ENCODE data around the gene DLEC1. TPM values are rescaled to one million over a fixed set of nuclear protein-coding genes. Genes with fewer than 3 reads are reported as not detected.

DLEC1 gene
- polyA plus RNA-seq, 1 donor from 2014 or later: 0.25 TPM

DNA sequence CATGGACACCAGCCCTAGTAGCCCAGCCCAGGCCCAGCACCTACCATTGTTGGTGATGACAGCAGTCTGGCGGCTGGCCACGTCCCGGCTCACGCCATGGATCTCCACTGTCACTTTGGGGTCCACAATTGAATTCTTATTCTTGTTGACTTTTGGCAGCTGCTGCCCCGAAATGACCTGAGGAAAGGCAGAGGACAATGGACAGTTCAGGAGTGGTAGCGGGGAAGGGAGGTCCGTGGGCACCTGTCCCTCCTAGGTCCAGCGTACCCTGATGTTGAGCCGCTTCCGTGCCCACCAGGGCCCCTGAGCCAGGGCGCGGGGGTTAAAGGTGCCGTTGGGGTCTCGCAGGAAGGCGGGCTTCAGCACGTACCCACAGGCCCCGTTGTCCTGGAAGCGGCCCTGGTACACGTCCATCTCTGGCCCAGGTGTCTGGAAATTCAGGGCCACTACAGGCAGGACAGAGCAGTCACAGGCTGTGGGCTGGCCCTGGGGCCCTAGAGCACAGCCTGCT, 30.8 kb upstream of the DLEC1 start:
- no peaks in the 10 kb centered on the region for H3K27me3 ChIP-seq (ENCODE audit: insufficient read depth, low read depth, low read length)
- TF ChIP-seq POLR2AphosphoS5 (IDR thresholded peaks at IDR 0.05) (no peak), EZH2 (IDR thresholded peaks at IDR 0.05; ENCODE audit: borderline replicate concordance, insufficient read depth, low read length, poor library complexity, severe bottlenecking) (no peak)
- TF ChIP-seq, protein P1, sequence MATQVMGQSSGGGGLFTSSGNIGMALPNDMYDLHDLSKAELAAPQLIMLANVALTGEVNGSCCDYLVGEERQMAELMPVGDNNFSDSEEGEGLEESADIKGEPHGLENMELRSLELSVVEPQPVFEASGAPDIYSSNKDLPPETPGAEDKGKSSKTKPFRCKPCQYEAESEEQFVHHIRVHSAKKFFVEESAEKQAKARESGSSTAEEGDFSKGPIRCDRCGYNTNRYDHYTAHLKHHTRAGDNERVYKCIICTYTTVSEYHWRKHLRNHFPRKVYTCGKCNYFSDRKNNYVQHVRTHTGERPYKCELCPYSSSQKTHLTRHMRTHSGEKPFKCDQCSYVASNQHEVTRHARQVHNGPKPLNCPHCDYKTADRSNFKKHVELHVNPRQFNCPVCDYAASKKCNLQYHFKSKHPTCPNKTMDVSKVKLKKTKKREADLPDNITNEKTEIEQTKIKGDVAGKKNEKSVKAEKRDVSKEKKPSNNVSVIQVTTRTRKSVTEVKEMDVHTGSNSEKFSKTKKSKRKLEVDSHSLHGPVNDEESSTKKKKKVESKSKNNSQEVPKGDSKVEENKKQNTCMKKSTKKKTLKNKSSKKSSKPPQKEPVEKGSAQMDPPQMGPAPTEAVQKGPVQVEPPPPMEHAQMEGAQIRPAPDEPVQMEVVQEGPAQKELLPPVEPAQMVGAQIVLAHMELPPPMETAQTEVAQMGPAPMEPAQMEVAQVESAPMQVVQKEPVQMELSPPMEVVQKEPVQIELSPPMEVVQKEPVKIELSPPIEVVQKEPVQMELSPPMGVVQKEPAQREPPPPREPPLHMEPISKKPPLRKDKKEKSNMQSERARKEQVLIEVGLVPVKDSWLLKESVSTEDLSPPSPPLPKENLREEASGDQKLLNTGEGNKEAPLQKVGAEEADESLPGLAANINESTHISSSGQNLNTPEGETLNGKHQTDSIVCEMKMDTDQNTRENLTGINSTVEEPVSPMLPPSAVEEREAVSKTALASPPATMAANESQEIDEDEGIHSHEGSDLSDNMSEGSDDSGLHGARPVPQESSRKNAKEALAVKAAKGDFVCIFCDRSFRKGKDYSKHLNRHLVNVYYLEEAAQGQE (IDR thresholded peaks at IDR 0.05; ENCODE audit: borderline replicate concordance): no peak
- H3F3A ChIP-seq (ENCODE audit: insufficient read depth, low read length, poor library complexity, severe bottlenecking): no peaks in the 10 kb centered on the region
- no peak overlapping the region for H3K9ac ChIP-seq (ENCODE audit: low read length)
- no peaks in the 10 kb centered on the region for H3K36me3 ChIP-seq (ENCODE audit: insufficient read depth, low read length)
- no peaks in the 10 kb centered on the region for H3K79me2 ChIP-seq (replicated peaks; ENCODE audit: insufficient read depth, low read length)
- no peak overlapping the region for H3K27ac ChIP-seq (ENCODE audit: low read length)
- H4K20me1 ChIP-seq (ENCODE audit: insufficient read depth): no peaks in the 10 kb centered on the region
- H3K9me3 ChIP-seq (ENCODE audit: low read length): no peaks in the 10 kb centered on the region
- H3K4me2 ChIP-seq (ENCODE audit: low read length): no peak overlapping the region
- H3K9me2 ChIP-seq (ENCODE audit: insufficient read depth, low read length): no peaks in the 10 kb centered on the region
- H2AFZ ChIP-seq (ENCODE audit: low read depth, low read length): no peak overlapping the region
- no peak overlapping the region for H3K4me3 ChIP-seq (ENCODE audit: low read length)

DNA sequence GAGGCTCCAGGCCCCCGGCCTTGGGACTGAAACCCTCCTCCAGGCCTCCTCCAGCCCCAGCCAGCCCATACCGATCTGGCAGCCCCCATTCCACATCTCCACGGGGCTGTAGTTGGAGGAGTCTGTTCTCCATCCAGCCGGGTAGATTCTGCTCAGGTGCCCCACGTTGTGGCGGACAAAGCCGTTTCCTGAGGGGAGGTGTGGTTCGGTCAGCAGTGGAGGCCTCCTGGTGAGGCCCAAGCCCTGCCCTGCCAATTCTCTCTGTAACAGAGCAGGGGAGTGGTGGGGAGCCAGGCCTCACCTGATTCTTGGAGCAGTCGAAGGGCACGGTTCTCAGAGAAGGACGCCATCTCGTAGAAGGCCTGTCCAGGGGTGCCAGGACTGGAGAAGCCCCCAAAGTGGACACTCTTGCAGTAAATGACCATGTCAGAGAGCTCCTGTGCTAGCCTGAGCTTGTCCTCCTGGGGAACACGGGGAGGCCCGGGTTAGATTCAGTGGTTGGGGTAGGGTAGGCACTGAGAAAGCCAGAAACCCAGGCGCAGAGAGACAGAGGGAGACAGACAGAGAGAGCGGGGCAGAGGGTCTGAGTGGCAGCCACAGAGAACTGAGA, 29.9 kb upstream of the DLEC1 start:
- H3F3A ChIP-seq (ENCODE audit: insufficient read depth, low read length, poor library complexity, severe bottlenecking): no peaks in the 10 kb centered on the region
- no peaks in the 10 kb centered on the region for H3K27me3 ChIP-seq (ENCODE audit: insufficient read depth, low read depth, low read length)
- no peak overlapping the region for H3K9ac ChIP-seq (ENCODE audit: low read length)
- H3K9me2 ChIP-seq (ENCODE audit: insufficient read depth, low read length): no peaks in the 10 kb centered on the region
- no peak for TF ChIP-seq POLR2AphosphoS5 (IDR thresholded peaks at IDR 0.05)
- no peaks in the 10 kb centered on the region for H4K20me1 ChIP-seq (ENCODE audit: insufficient read depth)
- H3K27ac ChIP-seq (ENCODE audit: low read length): no peak overlapping the region
- no peaks in the 10 kb centered on the region for H3K36me3 ChIP-seq (ENCODE audit: insufficient read depth, low read length)
- no peak overlapping the region for H3K4me3 ChIP-seq (ENCODE audit: low read length)
- no peak overlapping the region for H3K4me2 ChIP-seq (ENCODE audit: low read length)
- H2AFZ ChIP-seq (ENCODE audit: low read depth, low read length): no peak overlapping the region
- no peaks in the 10 kb centered on the region for H3K9me3 ChIP-seq (ENCODE audit: low read length)
- no peaks in the 10 kb centered on the region for H3K79me2 ChIP-seq (replicated peaks; ENCODE audit: insufficient read depth, low read length)

- Histone ChIP-seq H3K36me3 (ENCODE audit: insufficient read depth, low read length) (no peaks in the 10 kb centered on the region), H3K9ac (ENCODE audit: low read length) (no peak overlapping the region)
- no peak for TF ChIP-seq EZH2 (IDR thresholded peaks at IDR 0.05; ENCODE audit: borderline replicate concordance, insufficient read depth, low read length, poor library complexity, severe bottlenecking)
- TF ChIP-seq TAF1 (IDR thresholded peaks at IDR 0.05; ENCODE audit: low read depth): no peak
Measured at GRCh38 chr3:38009807-38010591, 29.0 kb upstream of the DLEC1 start.

More at GRCh38 chr3:38009807-38010591, 29.0 kb upstream of the DLEC1 start:
- Histone ChIP-seq H2AFZ (ENCODE audit: low read depth, low read length) (no peak overlapping the region), H3K4me2 (ENCODE audit: low read length) (no peak overlapping the region), H3K9me3 (ENCODE audit: low read length) (no peaks in the 10 kb centered on the region), H3K27ac (ENCODE audit: low read length) (no peak overlapping the region), H3K4me3 (ENCODE audit: low read length) (no peak overlapping the region), H3K79me2 (replicated peaks; ENCODE audit: insufficient read depth, low read length) (no peaks in the 10 kb centered on the region), H3K27me3 (ENCODE audit: insufficient read depth, low read depth, low read length) (no peaks in the 10 kb centered on the region), H3F3A (ENCODE audit: insufficient read depth, low read length, poor library complexity, severe bottlenecking) (no peaks in the 10 kb centered on the region), H4K20me1 (ENCODE audit: insufficient read depth) (no peaks in the 10 kb centered on the region), H3K9me2 (ENCODE audit: insufficient read depth, low read length) (no peaks in the 10 kb centered on the region)
